Right renal pelvis (tissue), 4 donors: ENCODE results near the gene ZNF804A. TPM values are rescaled to one million over a fixed set of nuclear protein-coding genes. Genes with fewer than 3 reads are reported as not detected.
"Not testable (repeated sequence)": the region's sequence is repeated elsewhere in the genome, so short reads cannot be mapped to it uniquely, and the experiment has no call there.

Experiments used
- DNase-seq, 4 donors: peaks; one replicate each; pipeline ENCODE4 v3.0.0-alpha.2; 2013; ENCODE audit warnings: low read depth in 4 of 4, low spot score in 3 of 4, missing footprints in 1 of 4
- polyA plus RNA-seq, 4 donors: library from polyadenylated mRNA; unstranded; fragments of 120-200 nt; gene quantifications; one replicate each; pipeline ENCODE4 v1.2.1, GENCODE V29; 2013; ENCODE audit not compliant: insufficient read length in 4 of 4

The ZNF804A gene
- polyA plus RNA-seq, 4 donors: 1.3 to 2.0 (median 2.0) TPM

GRCh38 chr2:184696644-184697043 lies 98.3 kb downstream of the ZNF804A start:
- DNase-seq: no peak

GRCh38 chr2:184698476-184698875 lies 100.1 kb downstream of the ZNF804A start:
- no peak for DNase-seq

GRCh38 chr2:184721881-184722280 lies 123.6 kb downstream of the ZNF804A start:
- no peak for DNase-seq

- DNase-seq: no peak
These were observed 129.5 kb downstream of the ZNF804A start for GRCh38 chr2:184727813-184728212.

- DNase-seq: no peak
These were observed 130.1 kb downstream of the ZNF804A start for GRCh38 chr2:184728411-184728810.

GRCh38 chr2:184729581-184729980 lies 131.3 kb downstream of the ZNF804A start:
- no peak for DNase-seq

- DNase-seq: no peak
These were observed 132.0 kb downstream of the ZNF804A start for GRCh38 chr2:184730288-184730687.

GRCh38 chr2:184734338-184734737 lies 136.0 kb downstream of the ZNF804A start:
- DNase-seq: no peak

- no peak for DNase-seq
These were observed 137.3 kb downstream of the ZNF804A start for GRCh38 chr2:184735611-184736010.

GRCh38 chr2:184743096-184743495 lies 144.8 kb downstream of the ZNF804A start:
- no peak for DNase-seq

- DNase-seq: no peak
These were observed 157.8 kb downstream of the ZNF804A start for GRCh38 chr2:184756161-184756560.

- DNase-seq: no peak
These were observed 158.6 kb downstream of the ZNF804A start for GRCh38 chr2:184756885-184757284.

GRCh38 chr2:184759557-184760255 lies 161.4 kb downstream of the ZNF804A start:
- not testable (repeated sequence) for DNase-seq

- no peak for DNase-seq
These were observed 162.6 kb downstream of the ZNF804A start for GRCh38 chr2:184760931-184761330.

GRCh38 chr2:184765112-184765895 lies 167.0 kb downstream of the ZNF804A start:
- DNase-seq: no peak

GRCh38 chr2:184767059-184767458 lies 168.7 kb downstream of the ZNF804A start:
- DNase-seq: no peak

GRCh38 chr2:184769023-184769422 lies 170.7 kb downstream of the ZNF804A start:
- DNase-seq: no peak

GRCh38 chr2:184769686-184770085 lies 171.4 kb downstream of the ZNF804A start:
- DNase-seq: no peak

- no peak for DNase-seq
These were observed 181.4 kb downstream of the ZNF804A start for GRCh38 chr2:184779777-184780176.

GRCh38 chr2:184780384-184780783 lies 182.1 kb downstream of the ZNF804A start:
- no peak for DNase-seq

GRCh38 chr2:184780944-184781343 lies 182.6 kb downstream of the ZNF804A start:
- no peak for DNase-seq

- no peak for DNase-seq
These were observed 185.2 kb downstream of the ZNF804A start for GRCh38 chr2:184783576-184783975.
